Measurements from ENCODE around the gene ADGRG6. TPM values are rescaled to one million over a fixed set of nuclear protein-coding genes. Genes with fewer than 3 reads are reported as not detected.
"Not testable (repeated sequence)": the region's sequence is repeated elsewhere in the genome, so short reads cannot be mapped to it uniquely, and the experiment has no call there.

ADGRG6 gene
- total and polyA plus RNA-seq, 10 donors = 0.24 to 29.0 (median 15.4) TPM

- 73 to 87% (median 79%) methylated on average over 1 of the region's 1 CpG for WGBS, 5 donors
- H3K36me3 ChIP-seq = no peaks in the 10 kb centered on the region
- H3K27ac ChIP-seq = no peak overlapping the region
- TF ChIP-seq CTCF (IDR thresholded peaks at IDR 0.05 in 8 of 11, conservative IDR thresholded peaks at IDR 0.05 in 3 of 11) = no peak
- TF ChIP-seq POLR2AphosphoS5 (IDR thresholded peaks at IDR 0.05) = no peak
- no peak for TF ChIP-seq POLR2A (IDR thresholded peaks at IDR 0.05)
- DNase-seq = no peak
- H3K4me3 ChIP-seq = no peak overlapping the region
- H3K4me1 ChIP-seq = no peaks in the 10 kb centered on the region
- H3K27me3 ChIP-seq (replicated peaks in 1 of 7) = no peaks in the 10 kb centered on the region
- intact Hi-C loops (cut with DNase I; ENCODE audit: low total_unique reads) = no loop called here
- H3K9me3 ChIP-seq = no peaks in the 10 kb centered on the region
Measured at GRCh38 chr6:142417331-142417750, 115.5 kb downstream of the ADGRG6 start.

- intact Hi-C loops (cut with DNase I; ENCODE audit: low total_unique reads) = no loop called here
Measured at GRCh38 chr6:142419071-142419470, 117.3 kb downstream of the ADGRG6 start.

GRCh38 chr6:142420802-142421201 is 119.0 kb downstream of the ADGRG6 start:
- DNase-seq = no peak
- H3K36me3 ChIP-seq = no peaks in the 10 kb centered on the region
- no peaks in the 10 kb centered on the region for H3K9me3 ChIP-seq
- TF ChIP-seq CTCF (IDR thresholded peaks at IDR 0.05 in 8 of 11, conservative IDR thresholded peaks at IDR 0.05 in 3 of 11) = no peak
- no peak for TF ChIP-seq POLR2A (IDR thresholded peaks at IDR 0.05)
- TF ChIP-seq POLR2AphosphoS5 (IDR thresholded peaks at IDR 0.05) = no peak
- H3K27ac ChIP-seq = no peak overlapping the region
- H3K27me3 ChIP-seq (replicated peaks in 1 of 7) = no peaks in the 10 kb centered on the region
- no peaks in the 10 kb centered on the region for H3K4me1 ChIP-seq
- H3K4me3 ChIP-seq = no peak overlapping the region
- intact Hi-C loops (cut with DNase I; ENCODE audit: low total_unique reads) = no loop called here

More at GRCh38 chr6:142419071-142419470, 117.3 kb downstream of the ADGRG6 start:
- Histone ChIP-seq H3K36me3 (no peaks in the 10 kb centered on the region), H3K9me3 (no peaks in the 10 kb centered on the region), H3K27me3 (replicated peaks in 1 of 7) (no peaks in the 10 kb centered on the region), H3K4me3 (no peak overlapping the region), H3K4me1 (no peaks in the 10 kb centered on the region), H3K27ac (no peak overlapping the region)
- no peak for TF ChIP-seq CTCF (IDR thresholded peaks at IDR 0.05 in 8 of 11, conservative IDR thresholded peaks at IDR 0.05 in 3 of 11)
- TF ChIP-seq POLR2AphosphoS5 (IDR thresholded peaks at IDR 0.05) = no peak
- no peak for TF ChIP-seq POLR2A (IDR thresholded peaks at IDR 0.05)
- no peak for DNase-seq
- WGBS, 5 donors = 69 to 82% (median 70%) methylated on average over 3 of the region's 3 CpGs

- no peaks in the 10 kb centered on the region for H3K9me3 ChIP-seq
- H3K4me1 ChIP-seq = no peaks in the 10 kb centered on the region
- TF ChIP-seq CTCF (IDR thresholded peaks at IDR 0.05 in 8 of 11, conservative IDR thresholded peaks at IDR 0.05 in 3 of 11) (no peak), POLR2AphosphoS5 (IDR thresholded peaks at IDR 0.05) (no peak), POLR2A (IDR thresholded peaks at IDR 0.05) (no peak)
- H3K4me3 ChIP-seq = no peak overlapping the region
- intact Hi-C loops (cut with DNase I; ENCODE audit: low total_unique reads) = no loop called here
- no peaks in the 10 kb centered on the region for H3K27me3 ChIP-seq (replicated peaks in 1 of 7)
- H3K27ac ChIP-seq = no peak overlapping the region
- DNase-seq = no peak
- no peaks in the 10 kb centered on the region for H3K36me3 ChIP-seq
Measured at GRCh38 chr6:142421285-142422117, 119.7 kb downstream of the ADGRG6 start.

GRCh38 chr6:142426444-142427132 is 124.8 kb downstream of the ADGRG6 start:
- H3K27ac ChIP-seq; H3K9me3 ChIP-seq; H3K4me1 ChIP-seq; DNase-seq; H3K27me3 ChIP-seq (replicated peaks in 1 of 7); H3K4me3 ChIP-seq; H3K36me3 ChIP-seq; intact Hi-C loops (cut with DNase I; ENCODE audit: low total_unique reads): not testable (repeated sequence)
- WGBS, 5 donors = 85 to 98% (median 95%) methylated on average over 2 of the region's 2 CpGs

- H3K4me1 ChIP-seq; H3K4me3 ChIP-seq; H3K9me3 ChIP-seq; H3K27ac ChIP-seq; H3K36me3 ChIP-seq; intact Hi-C loops (cut with DNase I; ENCODE audit: low total_unique reads); DNase-seq; H3K27me3 ChIP-seq (replicated peaks in 1 of 7): not testable (repeated sequence)
- WGBS, 5 donors = 93 to 96% (median 96%) methylated on average over 2 of the region's 2 CpGs
Measured at GRCh38 chr6:142428468-142428867, 126.7 kb downstream of the ADGRG6 start.
